GM19035 (cell line): ENCODE results near the gene CEP295NL.
"Not testable (repeated sequence)": the region's sequence is repeated elsewhere in the genome, so short reads cannot be mapped to it uniquely, and the experiment has no call there.

Experiments used
- ATAC-seq: cut with Tn5 transposase; IDR thresholded peaks from one replicate; pipeline ENCODE4 v1.9.1; 2021; ENCODE audit not compliant: unreplicated experiment

The CEP295NL gene

GRCh38 chr17:78889531-78889930, 13.5 kb downstream of the CEP295NL start:
- no peak for ATAC-seq

GRCh38 chr17:78888941-78889518, 14.0 kb downstream of the CEP295NL start:
- ATAC-seq: no peak

GRCh38 chr17:78886954-78887353, 16.0 kb downstream of the CEP295NL start:
- ATAC-seq: no peak

- no peak for ATAC-seq
Measured at GRCh38 chr17:78885956-78886355, 17.0 kb downstream of the CEP295NL start.

- no peak for ATAC-seq
Measured at GRCh38 chr17:78884876-78885667, 17.9 kb downstream of the CEP295NL start.

GRCh38 chr17:78884148-78884825, 18.7 kb downstream of the CEP295NL start:
- no peak for ATAC-seq

GRCh38 chr17:78883533-78884131, 19.4 kb downstream of the CEP295NL start:
- no peak for ATAC-seq

GRCh38 chr17:78883089-78883532, 19.9 kb downstream of the CEP295NL start:
- no peak for ATAC-seq

GRCh38 chr17:78882540-78883088, 20.4 kb downstream of the CEP295NL start:
- ATAC-seq: no peak

- no peak for ATAC-seq
Measured at GRCh38 chr17:78879635-78880186, 23.3 kb downstream of the CEP295NL start.

GRCh38 chr17:78878871-78879527, 24.0 kb downstream of the CEP295NL start:
- no peak for ATAC-seq

- no peak for ATAC-seq
Measured at GRCh38 chr17:78878261-78878660, 24.7 kb downstream of the CEP295NL start.

GRCh38 chr17:78876954-78877517, 26.0 kb downstream of the CEP295NL start:
- ATAC-seq: not testable (repeated sequence)

- no peak for ATAC-seq
Measured at GRCh38 chr17:78876094-78876597, 26.9 kb downstream of the CEP295NL start.

- no peak for ATAC-seq
Measured at GRCh38 chr17:78875363-78876093, 27.5 kb downstream of the CEP295NL start.

- ATAC-seq: no peak
Measured at GRCh38 chr17:78873519-78874340, 29.3 kb downstream of the CEP295NL start.

GRCh38 chr17:78872486-78872885, 30.5 kb downstream of the CEP295NL start:
- no peak for ATAC-seq

- ATAC-seq: no peak
Measured at GRCh38 chr17:78870621-78871020, 32.4 kb downstream of the CEP295NL start.
